K562 (cell line): ENCODE results near the gene CHRM3. TPM values are rescaled to one million over a fixed set of nuclear protein-coding genes. Genes with fewer than 3 reads are reported as not detected.

Source experiments
- ATAC-seq: fragments of 200-7000 bp; cut with Tn5 transposase; 3 replicates; pipeline ENCODE4 v1.9.1; 2020; ENCODE audit warnings: moderate library complexity
- BruUV-seq: library from RNA; stranded (reverse); fragments of 400-500 nt; replicated peaks from 2 replicates; lab custom pipeline; 2021; lab: Mats Ljungman, UMichigan
- CTCF ChIA-PET: fragments of 300-600 bp; formaldehyde crosslinking; extraction: SDS; loops from one replicate; lab custom pipeline; 2021; ENCODE audit warnings: low intra/inter-chr PET ratio; lab: Yijun Ruan, JAX
- POLR2A ChIA-PET: fragments of 300-600, 350-650 bp; sonication (Branson Sonifier 250); formaldehyde crosslinking; extraction: SDS; loops from one replicate; lab custom pipeline; 2021; ENCODE audit warnings: antibody characterized with exemption, inconsistent platforms; lab: Yijun Ruan, JAX
- DNase-seq, 4 experiments: peaks; one replicate each; pipeline versions ENCODE4 v3.0.0 to v3.0.0-alpha.2; 2011 to 2018; ENCODE audit warnings: low spot score in 3 of 4, mixed read lengths in 3 of 4; ENCODE audit errors: extremely low read depth in 1 of 4
- FAIRE-seq: peaks from 2 replicates; lab custom pipeline; 2011; peaks lifted over from hg19 to GRCh38; lab: Jason Lieb, UNC
- H2AFZ ChIP-seq: 2 replicates; pipeline ENCODE4 v1.6.0; 2011; ENCODE audit warnings: low read depth, low read length, control low read depth, inconsistent platforms
- H3K27ac ChIP-seq: fragments of 200-600 bp; 3 replicates; pipeline ENCODE4 v1.8.0; 2011; ENCODE audit warnings: low read depth, mild to moderate bottlenecking, control low read depth, inconsistent platforms, low read length, moderate library complexity, mixed read lengths; ENCODE audit errors: extremely low read depth
- H3K27me3 ChIP-seq, 2 experiments: fragments of 300-600 bp in 1 of 2; 2 replicates in 1 of 2; 3 replicates in 1 of 2; pipeline versions ENCODE4 v1.6.0 to v1.8.0; 2011; ENCODE audit warnings: inconsistent platforms in 2 of 2, low read length in 2 of 2, mild to moderate bottlenecking in 1 of 2, mixed read lengths in 1 of 2, moderate library complexity in 1 of 2; ENCODE audit not compliant: control insufficient read depth in 2 of 2, insufficient read depth in 2 of 2
- H3K36me3 ChIP-seq: fragments of 300-600 bp; 3 replicates; pipeline ENCODE4 v1.8.0; 2011; ENCODE audit warnings: mild to moderate bottlenecking, low read length, inconsistent platforms; ENCODE audit not compliant: control insufficient read depth, insufficient read depth
- H3K4me1 ChIP-seq, 2 experiments: fragments of 200-600 bp in 1 of 2; replicated peaks in 1 of 2; 2 replicates in 1 of 2; 3 replicates in 1 of 2; pipeline versions ENCODE4 v1.5.1 to v1.8.0; 2011; ENCODE audit warnings: inconsistent platforms in 2 of 2, low read length in 2 of 2, mild to moderate bottlenecking in 1 of 2, mixed read lengths in 1 of 2, moderate library complexity in 1 of 2; ENCODE audit not compliant: control insufficient read depth in 2 of 2, insufficient read depth in 2 of 2
- H3K4me2 ChIP-seq: 2 replicates; pipeline ENCODE4 v1.6.1; 2011; ENCODE audit warnings: low read length, control low read depth, inconsistent platforms, mixed read lengths; ENCODE audit not compliant: insufficient read depth
- H3K4me3 ChIP-seq: fragments of 200-600 bp; sonication (generic), shearing (Covaris generic); 2 replicates; pipeline ENCODE4 v1.5.1; 2016; ENCODE audit warnings: control low read depth, inconsistent platforms
- H3K79me2 ChIP-seq: fragments of 200-600 bp; 3 replicates; pipeline ENCODE4 v1.8.0; 2011; ENCODE audit warnings: low read length, inconsistent platforms; ENCODE audit not compliant: control insufficient read depth, insufficient read depth
- H3K9ac ChIP-seq, 2 experiments: 2 replicates each; pipeline versions ENCODE4 v1.6.0 to v1.6.1; 2011; ENCODE audit warnings: low read depth in 2 of 2, low read length in 2 of 2, control low read depth in 1 of 2, inconsistent platforms in 1 of 2, mild to moderate bottlenecking in 1 of 2, mixed read lengths in 1 of 2; ENCODE audit not compliant: insufficient read depth in 1 of 2
- H3K9me1 ChIP-seq: one replicate; pipeline ENCODE4 v1.6.0; 2011; ENCODE audit warnings: inconsistent platforms, mild to moderate bottlenecking, low read length, moderate library complexity; ENCODE audit not compliant: control insufficient read depth, insufficient read depth
- H3K9me3 ChIP-seq: replicated peaks from 2 replicates; pipeline ENCODE4 v1.5.1; 2011; ENCODE audit warnings: low read depth, low read length, inconsistent platforms; ENCODE audit not compliant: control insufficient read depth, insufficient read depth
- H4K20me1 ChIP-seq: replicated peaks from 2 replicates; pipeline ENCODE4 v1.6.1; 2011; ENCODE audit warnings: low read length, inconsistent platforms, mixed read lengths; ENCODE audit not compliant: control insufficient read depth, insufficient read depth
- C11orf30 ChIP-seq: fragments of 450-650 bp; IDR thresholded peaks from 2 replicates; pipeline ENCODE4 v1.6.1; 2016; ENCODE audit warnings: low read depth, mild to moderate bottlenecking
- CBFB ChIP-seq: sonication (generic); formaldehyde crosslinking; IDR thresholded peaks from 2 replicates; pipeline ENCODE4 v1.4.0; 2020; ENCODE audit warnings: mild to moderate bottlenecking, missing genetic modification reagents
- CREM ChIP-seq: IDR thresholded peaks from 2 replicates; pipeline ENCODE4 v1.6.1; 2014; ENCODE audit warnings: antibody characterized with exemption, low read depth
- CSDE1 ChIP-seq, 2 experiments: fragments of 450-650 bp; IDR thresholded peaks; 2 replicates each; pipeline ENCODE4 v1.6.1; 2016; ENCODE audit warnings: mild to moderate bottlenecking in 1 of 2
- EHMT2 ChIP-seq: fragments of 450-650 bp; IDR thresholded peaks from 2 replicates; pipeline ENCODE4 v1.6.1; 2018; ENCODE audit warnings: antibody characterized with exemption
- GATAD2B ChIP-seq: fragments of 450-650 bp; IDR thresholded peaks from 2 replicates; pipeline ENCODE4 v1.6.1; 2017; ENCODE audit warnings: mild to moderate bottlenecking, borderline replicate concordance
- HDGF ChIP-seq: fragments of 450-650 bp; IDR thresholded peaks from 2 replicates; pipeline ENCODE4 v1.6.1; 2016
- HLTF ChIP-seq: fragments of 450-650 bp; IDR thresholded peaks from 2 replicates; pipeline ENCODE4 v1.6.1; 2016
- HNRNPUL1 ChIP-seq: fragments of 200-400 bp; formaldehyde crosslinking; IDR thresholded peaks from 2 replicates; pipeline ENCODE4 v1.6.1; 2017; ENCODE audit warnings: low read length
- MCM5 ChIP-seq: fragments of 450-650 bp; IDR thresholded peaks from 2 replicates; pipeline ENCODE4 v1.6.1; 2016; ENCODE audit warnings: low read depth
- NCOA6 ChIP-seq: fragments of 450-650 bp; IDR thresholded peaks from 2 replicates; pipeline ENCODE4 v1.6.1; 2017; ENCODE audit warnings: mild to moderate bottlenecking
- NR2C2 ChIP-seq, 2 experiments: fragments of 200-800 bp in 1 of 2; sonication (Bioruptor generic) in 1 of 2; sonication (generic) in 1 of 2; formaldehyde crosslinking in 1 of 2; IDR thresholded peaks; 2 replicates each; pipeline versions ENCODE4 v1.6.1 to v1.8.0; 2016 to 2022; ENCODE audit warnings: mild to moderate bottlenecking in 1 of 2, missing compliant biosample characterization in 1 of 2, missing genetic modification characterization in 1 of 2, missing genetic modification reagents in 1 of 2
- POLR2A ChIP-seq: fragments of 450-650 bp; conservative IDR thresholded peaks from 2 replicates; pipeline ENCODE4 v1.6.1; 2016
- ZNF217 ChIP-seq: sonication (generic); formaldehyde crosslinking; IDR thresholded peaks from 2 replicates; pipeline ENCODE4 v1.8.0; 2022; ENCODE audit warnings: mild to moderate bottlenecking, missing genetic modification reagents
- ZNF3 ChIP-seq: fragments of 250-450 bp; sonication (Bioruptor Pico); IDR thresholded peaks from 2 replicates; pipeline ENCODE4 v1.5.0; 2021; ENCODE audit warnings: mild to moderate bottlenecking, moderate library complexity
- ZNF384 ChIP-seq: IDR thresholded peaks from 2 replicates; pipeline ENCODE4 v1.6.1; 2012; ENCODE audit warnings: low read depth, low read length, improper control_type of control experiment
- WGBS: fragments of 100-300 bp; shearing (Covaris generic); methylation state at CpG from one replicate; pipeline ENCODE4 v1.1.6; 2016; ENCODE audit warnings: low coverage, mixed read lengths; ENCODE audit not compliant: insufficient coverage; ENCODE audit errors: missing lambda C conversion rate; 5-methylcytosine and 5-hydroxymethylcytosine counted together
- in situ Hi-C: fragments of 300-500 bp; cut with MboI; formaldehyde crosslinking; loops from 4 replicates; pipeline ENCODE4 v1.15.0; 2018; ENCODE audit warnings: inconsistent platforms, mixed read lengths
- intact Hi-C: fragments of 100-400 bp; cut with micrococcal nuclease; formaldehyde crosslinking; loops from 2 replicates; pipeline ENCODE4 v1.14.2; 2022
- polyA plus RNA-seq, 8 experiments: library from polyadenylated mRNA; depleted of rRNA in 4 of 8; stranded (reverse) in 5 of 8; unstranded in 3 of 8; fragments of >200 nt; fragmentation: Nextera tagmentation in 2 of 8; fragmentation: Illumina TruSeq in 1 of 8; extraction: Ambion mirVana in 2 of 8; extraction: Trizol in 1 of 8; gene quantifications; 2 replicates each; pipeline versions ENCODE4 v1.2.1 to v1.2.3, GENCODE V29; 2011 to 2014; ENCODE audit warnings: inconsistent platforms in 1 of 8, missing spikeins in 1 of 8
- total RNA-seq, 7 experiments: library from RNA; depleted of rRNA in 6 of 7; stranded (reverse); fragments of >200 nt in 6 of 7; fragmentation: Illumina TruSeq in 2 of 7; extraction: Trizol in 2 of 7; gene quantifications; 2 replicates each; pipeline versions ENCODE4 v1.2.1 to v1.2.3, GENCODE V29; 2011 to 2021; ENCODE audit warnings: low replicate concordance in 1 of 7
- TF ChIP-seq, protein P1 (sequence below), 2 experiments: fragments of 450-650 bp in 1 of 2; sonication (generic) in 1 of 2; formaldehyde crosslinking in 1 of 2; IDR thresholded peaks in 1 of 2; conservative IDR thresholded peaks in 1 of 2; 2 replicates each; pipeline versions ENCODE4 v1.6.1 to v1.8.1; 2016 to 2023; ENCODE audit warnings: mild to moderate bottlenecking in 2 of 2, moderate library complexity in 2 of 2, inconsistent platforms in 1 of 2, missing genetic modification reagents in 1 of 2
- TF ChIP-seq, protein P2 (sequence below): fragments of 200-800 bp; sonication (Bioruptor generic); IDR thresholded peaks from 2 replicates; pipeline ENCODE4 v1.6.1; 2017; ENCODE audit warnings: missing genetic modification characterization, missing compliant biosample characterization

Gene CHRM3
- total and polyA plus RNA-seq, 9 of the 15 experiments (the other 6 are each of a cell fraction or from before 2014, with no cell fraction given): 0.03 to 0.18 (median 0.05) TPM; not detected in 4

DNA sequence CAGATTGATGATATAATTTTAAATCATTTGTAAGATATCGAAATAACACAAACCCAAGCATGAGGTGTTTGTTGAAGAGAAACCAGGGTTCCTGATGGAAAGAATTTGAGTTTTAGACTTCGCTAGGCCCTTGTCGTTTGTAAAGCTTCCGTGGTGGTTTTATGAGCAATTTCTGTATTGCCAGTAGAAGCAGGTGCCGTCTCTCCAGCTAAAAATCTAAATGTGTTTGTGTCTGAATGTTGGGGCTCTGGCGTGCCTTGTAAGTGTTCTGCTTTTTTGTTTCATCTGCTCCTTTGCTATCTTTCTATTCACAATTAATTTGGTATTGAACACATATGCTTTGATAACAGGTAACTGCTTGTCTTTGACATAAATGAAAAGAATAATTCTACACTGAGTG lies 27.5 kb downstream of the CHRM3 start:
- no peak for TF ChIP-seq ZNF384
- TF ChIP-seq CSDE1 (IDR thresholded peaks at IDR 0.05): no peak
- TF ChIP-seq GATAD2B: no peak
- TF ChIP-seq NR2C2 (CRISPR knock-in tag; IDR thresholded peaks at IDR 0.05): no peak
- no peak for TF ChIP-seq NR2C2 (tag; IDR thresholded peaks at IDR 0.05)
- TF ChIP-seq CBFB (CRISPR knock-in tag): no peak
- TF ChIP-seq MCM5: no peak
- no peak for TF ChIP-seq ZNF217
- no peak for TF ChIP-seq ZNF3 (CRISPR knock-in tag)
- no peak for TF ChIP-seq HDGF
- no peak for TF ChIP-seq NCOA6
- TF ChIP-seq EHMT2: no peak
- TF ChIP-seq HLTF: no peak
- TF ChIP-seq, protein P1, sequence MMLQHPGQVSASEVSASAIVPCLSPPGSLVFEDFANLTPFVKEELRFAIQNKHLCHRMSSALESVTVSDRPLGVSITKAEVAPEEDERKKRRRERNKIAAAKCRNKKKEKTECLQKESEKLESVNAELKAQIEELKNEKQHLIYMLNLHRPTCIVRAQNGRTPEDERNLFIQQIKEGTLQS (IDR thresholded peaks at IDR 0.05): no peak
- TF ChIP-seq, protein P1 (CRISPR knock-in tag; conservative IDR thresholded peaks at IDR 0.05): no peak
- no peak for TF ChIP-seq CREM
- no peak for TF ChIP-seq C11orf30
- no peak for TF ChIP-seq POLR2A
- TF ChIP-seq, protein P2, sequence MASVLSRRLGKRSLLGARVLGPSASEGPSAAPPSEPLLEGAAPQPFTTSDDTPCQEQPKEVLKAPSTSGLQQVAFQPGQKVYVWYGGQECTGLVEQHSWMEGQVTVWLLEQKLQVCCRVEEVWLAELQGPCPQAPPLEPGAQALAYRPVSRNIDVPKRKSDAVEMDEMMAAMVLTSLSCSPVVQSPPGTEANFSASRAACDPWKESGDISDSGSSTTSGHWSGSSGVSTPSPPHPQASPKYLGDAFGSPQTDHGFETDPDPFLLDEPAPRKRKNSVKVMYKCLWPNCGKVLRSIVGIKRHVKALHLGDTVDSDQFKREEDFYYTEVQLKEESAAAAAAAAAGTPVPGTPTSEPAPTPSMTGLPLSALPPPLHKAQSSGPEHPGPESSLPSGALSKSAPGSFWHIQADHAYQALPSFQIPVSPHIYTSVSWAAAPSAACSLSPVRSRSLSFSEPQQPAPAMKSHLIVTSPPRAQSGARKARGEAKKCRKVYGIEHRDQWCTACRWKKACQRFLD (CRISPR knock-in tag): no peak
- no peak for TF ChIP-seq HNRNPUL1
- DNase-seq (no peak), FAIRE-seq (no peak), ATAC-seq (no peak)
- Histone ChIP-seq H2AFZ (no peak overlapping the region), H3K79me2 (no peaks in the 10 kb centered on the region), H3K9me3 (no peaks in the 10 kb centered on the region; the same call in 1 of the 2 replicates), H4K20me1 (no peaks in the 10 kb centered on the region), H3K36me3 (no peaks in the 10 kb centered on the region), H3K4me3 (no peak overlapping the region), H3K4me2 (no peak overlapping the region), H3K27ac (no peak overlapping the region), H3K9me1 (no peaks in the 10 kb centered on the region), H3K4me1 (no peaks in the 10 kb centered on the region), H3K9ac (no peak overlapping the region), H3K27me3 (no peaks in the 10 kb centered on the region)
- in situ Hi-C loops: no loop called here
- 2% methylated on average over 6 of the region's 6 CpGs for WGBS
- ChIA-PET POLR2A (no interaction called here), CTCF (no interaction called here)
- intact Hi-C loops: no loop called here
- no TSS peak for BruUV-seq
